ENCODE results near the gene BIRC6. TPM values are rescaled to one million over a fixed set of nuclear protein-coding genes. Genes with fewer than 3 reads are reported as not detected.

The BIRC6 gene
- total RNA-seq, 1 experiment from 2014 or later = 63.1 TPM

- TF ChIP-seq PRDM15 (CRISPR knock-in tag; IDR thresholded peaks at IDR 0.05) (no peak), ZNF532 (CRISPR knock-in tag; IDR thresholded peaks at IDR 0.05; ENCODE audit: borderline replicate concordance) (no peak), CREB1 (CRISPR knock-in tag; IDR thresholded peaks at IDR 0.05) (no peak), ZBTB21 (CRISPR knock-in tag; IDR thresholded peaks at IDR 0.05; ENCODE audit: borderline replicate concordance) (no peak)
These were observed 99.0 kb downstream of the BIRC6 start (continued) for GRCh38 chr2:32455816-32456215.

GRCh38 chr2:32456808-32457207, 100.0 kb downstream of the BIRC6 start:
- no peak for DNase-seq (ENCODE audit: low spot score)
- Mint-ChIP-seq H3K4me3 (no peak overlapping the region), H3K9me3 (no peaks in the 10 kb centered on the region), H3K27me3 (ENCODE audit: low read depth) (no peaks in the 10 kb centered on the region), H3K4me1 (peaks cover 8% of the 10 kb centered on the region), H3K36me3 (peaks cover 6% of the 10 kb centered on the region; the same call in 1 of the 2 replicates), H3K27ac (no peak overlapping the region)
- ChIA-PET CTCF (no interaction called here), POLR2A (no interaction called here)
- peak; percentile 33; the same call in 1 of the 2 replicates for TF ChIP-seq ZNF121 (CRISPR knock-in tag; IDR thresholded peaks at IDR 0.05)
- no peak for TF ChIP-seq E2F4 (CRISPR knock-in tag; IDR thresholded peaks at IDR 0.05; ENCODE audit: borderline replicate concordance, low read depth)
- ATAC-seq = no peak

- no peak for DNase-seq (ENCODE audit: low spot score)
- Mint-ChIP-seq H3K9me3 (no peaks in the 10 kb centered on the region), H3K36me3 (peaks cover 10% of the 10 kb centered on the region; the same call in 1 of the 2 replicates), H3K4me1 (peaks cover 6% of the 10 kb centered on the region; the same call in 1 of the 2 replicates), H3K27me3 (ENCODE audit: low read depth) (no peaks in the 10 kb centered on the region), H3K4me3 (no peak overlapping the region), H3K27ac (no peak overlapping the region)
- ChIA-PET POLR2A (no interaction called here), CTCF (no interaction called here)
- no peak for ATAC-seq
- TF ChIP-seq ZNF532 (CRISPR knock-in tag; IDR thresholded peaks at IDR 0.05; ENCODE audit: borderline replicate concordance) (no peak), E2F1 (CRISPR knock-in tag; IDR thresholded peaks at IDR 0.05) (no peak), ZNF263 (CRISPR knock-in tag; IDR thresholded peaks at IDR 0.05; ENCODE audit: low read depth) (no peak), MLX (CRISPR knock-in tag; IDR thresholded peaks at IDR 0.05) (no peak), HMGXB4 (CRISPR knock-in tag; IDR thresholded peaks at IDR 0.05) (no peak), EMX1 (CRISPR knock-in tag; IDR thresholded peaks at IDR 0.05) (no peak), FOXP1 (CRISPR knock-in tag; IDR thresholded peaks at IDR 0.05; ENCODE audit: borderline replicate concordance) (no peak), TEAD4 (CRISPR knock-in tag; IDR thresholded peaks at IDR 0.05) (no peak), USF2 (CRISPR knock-in tag; IDR thresholded peaks at IDR 0.05) (no peak)
These were observed 101.0 kb downstream of the BIRC6 start for GRCh38 chr2:32457814-32458213.
